ENCODE data around the gene FOXP2.

The FOXP2 gene

DNA sequence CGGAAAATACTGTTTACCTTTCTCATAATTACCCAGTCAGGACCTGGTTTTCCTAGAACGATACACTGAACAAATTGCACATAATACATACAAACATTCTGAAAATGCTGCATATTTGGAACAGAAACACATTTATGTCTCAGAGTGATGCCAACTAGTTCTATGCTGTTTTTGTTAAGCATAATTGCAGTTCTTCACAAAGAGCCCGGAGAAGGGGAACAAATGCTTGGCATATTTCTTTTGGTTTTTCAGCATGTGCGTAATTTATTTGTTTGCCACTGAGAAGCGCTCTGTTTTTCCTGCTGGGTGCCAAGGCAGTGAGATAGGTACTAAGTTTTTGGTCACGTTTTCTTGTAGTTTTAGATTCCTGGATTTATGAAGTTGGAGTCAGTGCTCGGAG is 326.3 kb downstream of the FOXP2 start:
- no peak for DNase-seq

DNA sequence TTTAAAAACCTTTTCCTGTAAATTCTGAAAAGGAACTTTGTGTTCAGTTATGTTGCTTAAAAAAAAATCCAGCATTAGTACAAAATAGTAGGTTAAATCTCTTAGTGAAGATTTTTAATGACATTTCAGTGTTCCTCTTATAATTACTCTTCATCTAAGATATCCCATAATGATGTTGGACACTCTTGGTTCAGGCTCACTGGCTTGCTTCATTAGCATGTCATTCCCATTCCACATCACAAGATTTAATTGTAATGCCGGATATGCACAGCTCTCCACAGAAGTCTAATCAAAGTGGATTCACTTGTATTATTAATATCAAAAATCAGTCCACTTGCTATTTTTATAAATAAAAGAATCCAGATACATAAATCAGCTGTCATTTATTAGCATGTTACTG is 327.3 kb downstream of the FOXP2 start:
- no peak for DNase-seq
